Measurements from ENCODE around the gene KRT37. TPM values are rescaled to one million over a fixed set of nuclear protein-coding genes. Genes with fewer than 3 reads are reported as not detected.

KRT37 gene
- not detected in 2 replicates for total RNA-seq (ENCODE audit: low replicate concordance)

GRCh38 chr17:41424111-41424635 is at the start of gene KRT37:
KRT37 (minus strand) TSS chr17:41424585; CDS start chr17:41424523, 62 bp downstream.

GRCh38 chr17:41466988-41467387 is 42.6 kb upstream of the KRT37 start, which contains the start of gene KRT32:
KRT32 (minus strand) TSS chr17:41467386; CDS start chr17:41467325, 61 bp downstream.

GRCh38 chr17:41440531-41441033 is 16.2 kb upstream of the KRT37 start, which contains the start of gene KRT38:
KRT38 (minus strand) TSS chr17:41440983; CDS start chr17:41440921, 62 bp downstream.

GRCh38 chr17:41396996-41397660 is 27.3 kb downstream of the KRT37 start, which contains the start of gene KRT31:
KRT31 (minus strand) TSS chr17:41397608; CDS start chr17:41397539, 69 bp downstream.

GRCh38 chr17:41381943-41382342 is 42.4 kb downstream of the KRT37 start, which contains the start of gene KRT34:
KRT34 (minus strand) TSS chr17:41382306; CDS start chr17:41382246, 60 bp downstream.

Other genes starting within 250 kb of the KRT37 start
- not detected in 2 replicates for gene KRTAP4-2, start 246.4 kb downstream of the KRT37 start, total RNA-seq (ENCODE audit: low replicate concordance)
- gene KRTAP4-1, start 239.7 kb downstream of the KRT37 start, total RNA-seq (ENCODE audit: low replicate concordance), result not detected in 2 replicates
- not detected in 2 replicates for gene KRTAP9-1, start 234.7 kb downstream of the KRT37 start, total RNA-seq (ENCODE audit: low replicate concordance)
- not detected in 2 replicates for gene KRTAP9-2, start 197.9 kb downstream of the KRT37 start, total RNA-seq (ENCODE audit: low replicate concordance)
- not detected in 2 replicates for gene KRTAP9-3, start 192.1 kb downstream of the KRT37 start, total RNA-seq (ENCODE audit: low replicate concordance)
- gene KRTAP9-8, start 186.6 kb downstream of the KRT37 start, total RNA-seq (ENCODE audit: low replicate concordance), result not detected in 2 replicates
- gene KRTAP9-4, start 174.9 kb downstream of the KRT37 start, total RNA-seq (ENCODE audit: low replicate concordance), result not detected in 2 replicates
- gene KRTAP9-9, start 169.2 kb downstream of the KRT37 start, total RNA-seq (ENCODE audit: low replicate concordance), result not detected in 2 replicates
- gene KRTAP9-6, start 159.2 kb downstream of the KRT37 start, total RNA-seq (ENCODE audit: low replicate concordance), result not detected in 2 replicates
- not detected in 2 replicates for gene KRTAP9-7, start 148.9 kb downstream of the KRT37 start, total RNA-seq (ENCODE audit: low replicate concordance)
- gene KRTAP29-1, start 121.7 kb downstream of the KRT37 start, total RNA-seq (ENCODE audit: low replicate concordance), result not detected in 2 replicates
- not detected in 2 replicates for gene KRTAP16-1, start 115.3 kb downstream of the KRT37 start, total RNA-seq (ENCODE audit: low replicate concordance)
- not detected in 2 replicates for gene KRTAP17-1, start 108.9 kb downstream of the KRT37 start, total RNA-seq (ENCODE audit: low replicate concordance)
- not detected in 2 replicates for gene KRT33A, start 73.8 kb downstream of the KRT37 start, total RNA-seq (ENCODE audit: low replicate concordance)
- gene KRT33B, start 54.8 kb downstream of the KRT37 start, total RNA-seq (ENCODE audit: low replicate concordance), result not detected in 2 replicates
- under 0.01 TPM in 1 of 2 replicates, not detected in the other for gene KRT34, start 42.3 kb downstream of the KRT37 start, total RNA-seq (ENCODE audit: low replicate concordance)
- not detected in 2 replicates for gene KRT31, start 27.0 kb downstream of the KRT37 start, total RNA-seq (ENCODE audit: low replicate concordance)
- under 0.01 TPM in 1 of 2 replicates, not detected in the other for gene KRT38, start 16.4 kb upstream of the KRT37 start, total RNA-seq (ENCODE audit: low replicate concordance)
- not detected in 2 replicates for gene KRT32, start 42.8 kb upstream of the KRT37 start, total RNA-seq (ENCODE audit: low replicate concordance)
- not detected in 2 replicates for gene KRT35, start 56.6 kb upstream of the KRT37 start, total RNA-seq (ENCODE audit: low replicate concordance)
- 0.08 and 0.12 TPM in 2 replicates for gene KRT36, start 65.3 kb upstream of the KRT37 start, total RNA-seq (ENCODE audit: low replicate concordance)
- not detected in 2 replicates for gene KRT13, start 81.0 kb upstream of the KRT37 start, total RNA-seq (ENCODE audit: low replicate concordance)
- 0.35 and 0.90 TPM in 2 replicates for gene KRT15, start 94.3 kb upstream of the KRT37 start, total RNA-seq (ENCODE audit: low replicate concordance)
- gene KRT19, start 103.7 kb upstream of the KRT37 start, total RNA-seq (ENCODE audit: low replicate concordance), result 8.8 and 47.4 TPM in 2 replicates
- gene KRT9, start 147.5 kb upstream of the KRT37 start, total RNA-seq (ENCODE audit: low replicate concordance), result not detected in 2 replicates
- gene KRT14, start 162.3 kb upstream of the KRT37 start, total RNA-seq (ENCODE audit: low replicate concordance), result 0.23 TPM in 1 of 2 replicates, not detected in the other
- gene KRT16, start 188.2 kb upstream of the KRT37 start, total RNA-seq (ENCODE audit: low replicate concordance), result 0.15 and 0.35 TPM in 2 replicates
- gene KRT17, start 200.0 kb upstream of the KRT37 start, total RNA-seq (ENCODE audit: low replicate concordance), result 0.47 and 4.3 TPM in 2 replicates

Data from smooth muscle cell of the coronary artery (primary cell).